Measurements from ENCODE around the gene TRAPPC2L. TPM values are rescaled to one million over a fixed set of nuclear protein-coding genes. Genes with fewer than 3 reads are reported as not detected.
A peak's percentile ranks its signal among the peaks of the same experiment; 100 is the strongest.

TRAPPC2L gene
- total and polyA plus RNA-seq, 3 experiments from 2014 or later, result 90.0 to 106 (median 104) TPM

DNA sequence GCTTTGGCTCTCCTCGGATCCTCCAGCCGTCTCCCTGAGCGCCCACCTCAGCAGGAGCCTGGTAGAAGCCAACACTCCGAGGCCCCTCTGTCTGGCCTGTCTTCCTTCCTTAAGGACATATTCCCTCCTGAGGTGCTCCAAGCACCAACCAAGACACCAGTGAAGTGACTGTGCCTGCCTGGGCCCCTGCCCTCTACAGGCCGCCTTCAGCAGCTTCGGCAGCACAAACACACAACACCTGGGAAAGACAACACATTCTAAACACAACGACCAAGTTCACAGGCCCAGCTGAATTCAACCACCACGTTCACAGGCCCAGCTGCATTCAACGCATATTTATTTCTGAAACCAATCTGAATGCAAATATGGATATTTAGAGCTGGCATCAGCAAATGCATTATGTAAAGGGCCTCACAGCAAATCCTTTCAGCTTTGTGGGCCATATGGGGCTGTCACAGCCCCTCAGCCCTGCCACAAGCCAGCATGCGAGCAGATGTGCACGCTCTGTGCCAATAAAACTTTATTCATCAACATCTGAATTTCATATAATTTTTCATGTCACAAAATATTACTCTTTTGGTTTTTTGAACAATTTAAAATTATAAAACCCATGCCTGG lies 12.4 kb upstream of the TRAPPC2L start:
- no peaks in the 10 kb centered on the region for H3K9me3 Mint-ChIP-seq
- H3K36me3 Mint-ChIP-seq, result peaks cover 0 to 43% (median 3%) of the 10 kb centered on the region in 3 donors
- H3K27me3 Mint-ChIP-seq, result no peaks in the 10 kb centered on the region
- H3K27ac Mint-ChIP-seq, result no peak overlapping the region
- H3K4me1 Mint-ChIP-seq, result peaks cover 0 to 7% (median 0%) of the 10 kb centered on the region in 3 donors
- ChIA-PET POLR2A (no interaction called here), CTCF (no interaction called here)
- Histone ChIP-seq H3K36me3 (ENCODE audit: insufficient read depth, low read length) (no peaks in the 10 kb centered on the region), H3K4me1 (ENCODE audit: insufficient read depth, low read length) (no peaks in the 10 kb centered on the region), H3K27ac (ENCODE audit: low read depth, low read length) (no peak overlapping the region), H3K27me3 (ENCODE audit: insufficient read depth, low read length, poor library complexity, severe bottlenecking) (no peaks in the 10 kb centered on the region), H3K4me3 (ENCODE audit: low read length) (no peak overlapping the region), H3K9me3 (ENCODE audit: low read length) (no peaks in the 10 kb centered on the region)
- no peak overlapping the region for H3K4me3 Mint-ChIP-seq
- DNase-seq, result no peak

DNA sequence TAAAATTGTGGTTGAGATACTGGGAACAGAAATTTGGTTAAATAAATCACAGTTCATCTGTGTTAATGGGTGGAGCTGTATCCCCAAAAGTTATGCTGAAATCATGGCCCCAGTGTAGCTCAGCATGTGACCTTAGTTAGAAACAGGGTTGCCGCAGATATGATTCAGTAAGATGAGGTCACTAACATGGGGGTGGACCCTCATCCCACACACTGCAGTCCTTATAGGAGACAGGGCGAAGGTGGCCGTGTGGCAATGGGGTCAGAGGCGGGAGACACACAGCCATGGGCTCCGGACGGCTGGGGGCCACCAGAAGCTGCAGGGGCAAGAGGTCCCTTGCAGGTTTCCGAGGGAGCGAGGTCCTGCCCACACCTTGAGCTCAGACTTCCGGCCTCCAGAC lies 10.8 kb upstream of the TRAPPC2L start:
- CTCF ChIA-PET, result no interaction called here
- Mint-ChIP-seq H3K4me1 (peaks cover 0 to 7% (median 0%) of the 10 kb centered on the region in 3 donors), H3K9me3 (no peaks in the 10 kb centered on the region), H3K27ac (no peak overlapping the region), H3K36me3 (peaks cover 0 to 41% (median 0%) of the 10 kb centered on the region in 3 donors), H3K27me3 (no peaks in the 10 kb centered on the region), H3K4me3 (no peak overlapping the region)
- Histone ChIP-seq H3K36me3 (ENCODE audit: insufficient read depth, low read length) (no peaks in the 10 kb centered on the region), H3K27ac (ENCODE audit: low read depth, low read length) (no peak overlapping the region), H3K27me3 (ENCODE audit: insufficient read depth, low read length, poor library complexity, severe bottlenecking) (no peaks in the 10 kb centered on the region), H3K9me3 (ENCODE audit: low read length) (no peaks in the 10 kb centered on the region), H3K4me3 (ENCODE audit: low read length) (no peak overlapping the region), H3K4me1 (ENCODE audit: insufficient read depth, low read length) (no peaks in the 10 kb centered on the region)
- POLR2A ChIA-PET, result interaction anchor here (0.7 to 0.9 kb wide), 2 partner anchors 33 to 84 kb away, joined by 3 to 9 read pairs; no protein-coding TSS in a partner anchor
- DNase-seq, result no peak

DNA sequence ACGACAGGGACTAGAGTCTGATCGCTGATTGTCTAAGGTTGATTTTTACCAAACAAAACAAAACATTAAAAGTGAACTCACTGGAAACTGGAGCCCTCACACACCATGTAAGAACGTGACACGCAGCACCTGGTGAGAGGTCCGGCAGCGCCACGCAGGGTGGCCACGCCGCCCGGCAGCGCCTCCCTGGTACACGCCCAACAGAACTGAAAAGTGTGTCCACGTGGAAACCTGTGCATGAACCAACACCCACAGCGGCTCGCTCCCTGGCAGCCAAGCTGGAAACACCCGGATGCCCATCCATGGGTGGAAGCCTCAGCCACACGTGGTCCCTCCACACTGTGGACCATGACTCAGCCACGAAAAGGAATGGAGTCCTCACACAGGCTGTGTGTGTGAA lies 9.3 kb upstream of the TRAPPC2L start:
- Mint-ChIP-seq H3K4me3 (no peak overlapping the region), H3K27me3 (no peaks in the 10 kb centered on the region), H3K4me1 (peaks cover 2 to 13% (median 6%) of the 10 kb centered on the region in 3 donors), H3K27ac (no peak overlapping the region), H3K36me3 (peaks cover 0 to 44% (median 0%) of the 10 kb centered on the region in 3 donors), H3K9me3 (no peaks in the 10 kb centered on the region)
- no peak for DNase-seq
- no peaks in the 10 kb centered on the region for H3K27me3 ChIP-seq (ENCODE audit: insufficient read depth, low read length, poor library complexity, severe bottlenecking)
- ChIA-PET POLR2A (no interaction called here), CTCF (no interaction called here)
- no peaks in the 10 kb centered on the region for H3K4me1 ChIP-seq (ENCODE audit: insufficient read depth, low read length)
- H3K4me3 ChIP-seq (ENCODE audit: low read length), result no peak overlapping the region
- no peaks in the 10 kb centered on the region for H3K36me3 ChIP-seq (ENCODE audit: insufficient read depth, low read length)
- H3K9me3 ChIP-seq (ENCODE audit: low read length), result no peaks in the 10 kb centered on the region
- no peak overlapping the region for H3K27ac ChIP-seq (ENCODE audit: low read depth, low read length)

DNA sequence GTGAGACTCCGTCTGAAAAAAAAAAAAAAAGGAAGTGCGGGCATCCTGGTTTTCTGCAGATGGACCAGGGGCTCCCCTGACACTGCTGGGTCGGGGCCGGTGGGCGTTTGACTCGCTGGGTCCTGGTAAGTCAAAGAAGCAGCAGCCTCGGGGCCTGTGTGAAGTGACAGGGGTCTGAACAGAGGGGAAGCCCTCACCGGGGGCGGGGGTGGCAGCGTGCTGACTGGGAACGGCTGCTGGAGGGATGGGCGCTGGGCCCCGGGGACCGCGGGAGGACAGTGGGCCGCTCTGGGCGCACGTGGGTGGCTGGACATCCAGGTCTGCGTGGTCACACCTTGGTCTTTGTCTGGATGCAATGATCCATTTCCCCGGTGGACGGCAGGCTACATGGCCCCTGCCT lies 8.4 kb upstream of the TRAPPC2L start:
- CTCF ChIA-PET, result interaction anchor here (1.1 to 1.4 kb wide), 2 partner anchors 8 to 771 kb away, joined by 3 read pairs; no protein-coding TSS in a partner anchor
- H3K4me1 Mint-ChIP-seq, result peaks cover 2 to 10% (median 6%) of the 10 kb centered on the region in 3 donors
- peaks cover 0 to 37% (median 0%) of the 10 kb centered on the region in 3 donors for H3K36me3 Mint-ChIP-seq
- no peaks in the 10 kb centered on the region for H3K9me3 Mint-ChIP-seq
- H3K27ac ChIP-seq (ENCODE audit: low read depth, low read length), result no peak overlapping the region
- H3K27me3 Mint-ChIP-seq, result no peaks in the 10 kb centered on the region
- no peaks in the 10 kb centered on the region for H3K27me3 ChIP-seq (ENCODE audit: insufficient read depth, low read length, poor library complexity, severe bottlenecking)
- no peaks in the 10 kb centered on the region for H3K36me3 ChIP-seq (ENCODE audit: insufficient read depth, low read length)
- H3K27ac Mint-ChIP-seq, result no peak overlapping the region
- POLR2A ChIA-PET, result no interaction called here
- no peak overlapping the region for H3K4me3 ChIP-seq (ENCODE audit: low read length)
- H3K4me3 Mint-ChIP-seq, result no peak overlapping the region
- H3K4me1 ChIP-seq (ENCODE audit: insufficient read depth, low read length), result no peaks in the 10 kb centered on the region
- no peak for DNase-seq
- H3K9me3 ChIP-seq (ENCODE audit: low read length), result no peaks in the 10 kb centered on the region

DNA sequence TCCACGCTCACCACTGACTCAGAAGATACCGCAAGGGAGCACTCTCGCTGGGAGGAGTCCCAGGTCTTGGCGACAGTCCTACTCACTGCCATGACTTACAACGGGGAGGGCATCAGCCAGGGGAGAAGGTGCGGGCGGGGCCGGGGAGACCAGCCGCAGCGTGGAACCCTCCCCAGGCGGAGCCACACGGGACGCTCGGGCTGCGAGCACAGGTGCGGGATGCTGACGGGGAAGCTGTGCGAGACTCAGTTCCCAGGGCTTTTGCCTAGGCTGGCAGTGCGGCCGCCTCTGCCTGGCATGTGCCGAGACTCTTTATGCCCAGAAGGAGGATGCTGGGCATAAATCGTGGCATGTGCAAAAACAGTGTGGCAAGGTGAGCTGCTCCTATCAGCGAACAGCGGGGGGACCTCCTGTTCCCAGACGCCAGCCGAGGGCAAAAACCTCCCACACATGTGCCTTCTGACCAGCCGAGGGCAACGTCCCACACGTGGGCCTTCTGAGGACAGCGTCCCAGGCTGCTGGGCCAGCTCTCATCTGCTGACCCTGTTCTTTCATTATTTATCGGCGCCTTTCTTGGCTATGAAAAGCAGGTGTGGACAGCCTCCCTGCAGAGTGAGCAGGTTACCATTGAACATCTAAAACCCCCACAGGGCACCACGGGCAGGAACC lies 6.3 kb upstream of the TRAPPC2L start:
- Mint-ChIP-seq H3K9me3 (no peaks in the 10 kb centered on the region), H3K27me3 (no peaks in the 10 kb centered on the region), H3K36me3 (peaks cover 0 to 34% (median 0%) of the 10 kb centered on the region in 3 donors), H3K27ac (peak overlapping the region in 1 of 8 donors; percentile 70), H3K4me1 (peaks cover 11 to 24% (median 19%) of the 10 kb centered on the region in 3 donors), H3K4me3 (no peak overlapping the region)
- no peak for DNase-seq
- no peak overlapping the region for H3K4me3 ChIP-seq (ENCODE audit: low read length)
- POLR2A ChIA-PET, result no interaction called here
- H3K36me3 ChIP-seq (ENCODE audit: insufficient read depth, low read length), result no peaks in the 10 kb centered on the region
- H3K27ac ChIP-seq (ENCODE audit: low read depth, low read length), result no peak overlapping the region
- peaks cover 11% of the 10 kb centered on the region for H3K4me1 ChIP-seq (ENCODE audit: insufficient read depth, low read length)
- CTCF ChIA-PET, result interaction anchor here (1.1 to 1.5 kb wide), 2 partner anchors 39 to 113 kb away, joined by 3 to 5 read pairs; partner anchors contain the start of gene APRT
- no peaks in the 10 kb centered on the region for H3K27me3 ChIP-seq (ENCODE audit: insufficient read depth, low read length, poor library complexity, severe bottlenecking)
- H3K9me3 ChIP-seq (ENCODE audit: low read length), result no peaks in the 10 kb centered on the region

DNA sequence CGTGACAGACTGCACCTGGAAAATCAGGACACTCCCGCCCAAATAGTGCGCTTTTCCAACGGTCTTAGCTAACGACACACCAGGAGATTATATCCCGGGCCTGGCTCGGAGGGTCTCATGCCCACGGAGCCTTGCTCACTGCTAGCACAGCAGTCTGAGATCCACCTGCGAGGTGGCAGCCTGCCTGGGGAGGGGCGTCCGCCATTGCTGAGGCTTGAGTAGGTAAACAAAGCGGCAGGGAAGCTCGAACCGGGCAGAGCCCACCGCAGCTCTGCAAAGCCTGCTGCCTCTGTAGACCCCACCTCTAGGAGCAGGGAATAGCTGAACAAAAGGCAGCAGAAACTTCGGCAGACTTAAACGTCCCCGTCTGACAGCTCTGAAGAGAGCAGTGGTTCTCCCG lies 5.3 kb upstream of the TRAPPC2L start:
- no peaks in the 10 kb centered on the region for H3K36me3 ChIP-seq (ENCODE audit: insufficient read depth, low read length)
- no peak overlapping the region for H3K4me3 ChIP-seq (ENCODE audit: low read length)
- peak overlapping the region in 2 of 8 donors; percentile 2 to 33 for H3K27ac Mint-ChIP-seq
- no peak for DNase-seq
- no peaks in the 10 kb centered on the region for H3K9me3 ChIP-seq (ENCODE audit: low read length)
- POLR2A ChIA-PET, result no interaction called here
- peaks cover 0 to 29% (median 0%) of the 10 kb centered on the region in 3 donors for H3K36me3 Mint-ChIP-seq
- no peak overlapping the region for H3K27ac ChIP-seq (ENCODE audit: low read depth, low read length)
- peaks cover 13 to 26% (median 23%) of the 10 kb centered on the region in 3 donors for H3K4me1 Mint-ChIP-seq
- no peaks in the 10 kb centered on the region for H3K27me3 ChIP-seq (ENCODE audit: insufficient read depth, low read length, poor library complexity, severe bottlenecking)
- H3K9me3 Mint-ChIP-seq, result no peaks in the 10 kb centered on the region
- CTCF ChIA-PET, result interaction anchor here (1.1 to 1.5 kb wide), 3 partner anchors 19 to 114 kb away, joined by 3 to 5 read pairs (median 3); partner anchors contain the start of gene APRT
- peaks cover 16% of the 10 kb centered on the region for H3K4me1 ChIP-seq (ENCODE audit: insufficient read depth, low read length)
- no peak overlapping the region for H3K4me3 Mint-ChIP-seq
- no peaks in the 10 kb centered on the region for H3K27me3 Mint-ChIP-seq

DNA sequence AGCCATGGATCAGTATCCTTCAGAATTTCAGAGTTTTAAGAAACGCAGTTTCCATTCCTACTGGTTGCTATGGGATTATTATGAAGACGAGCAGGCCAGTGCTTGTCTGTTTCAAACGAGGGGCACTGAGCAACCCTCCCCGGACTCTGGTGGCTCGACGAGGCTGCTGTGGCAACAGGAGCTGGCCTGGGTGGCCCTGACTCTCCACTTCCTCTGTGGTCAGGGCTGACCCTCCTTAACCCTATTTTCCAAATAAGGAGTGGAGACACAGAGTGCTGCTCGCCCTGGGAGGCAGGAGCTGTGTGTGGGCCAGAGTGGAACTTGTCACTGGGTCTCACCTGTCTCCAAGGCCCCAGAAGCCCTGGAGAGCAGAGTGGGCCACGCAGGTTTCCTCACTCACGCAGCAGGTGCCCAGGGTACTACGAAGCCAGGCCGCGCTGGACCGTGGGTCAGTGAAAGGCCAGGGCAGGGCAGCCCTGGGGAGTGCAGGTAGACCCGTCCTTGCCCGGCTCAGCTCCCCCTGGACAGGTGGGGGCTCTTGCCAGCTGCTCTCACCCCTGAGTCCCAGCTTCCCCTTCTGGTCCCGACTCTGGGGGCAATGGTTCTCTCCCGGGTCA lies 3.5 kb upstream of the TRAPPC2L start:
- Mint-ChIP-seq H3K4me1 (peaks cover 22 to 39% (median 33%) of the 10 kb centered on the region in 3 donors), H3K9me3 (no peaks in the 10 kb centered on the region), H3K27me3 (peaks cover 0 to 2% of the 10 kb centered on the region in 2 donors), H3K4me3 (peak overlapping the region in 1 of 7 donors; percentile 20), H3K36me3 (peaks cover 0 to 34% (median 1%) of the 10 kb centered on the region in 3 donors), H3K27ac (no peak overlapping the region)
- H3K4me1 ChIP-seq (ENCODE audit: insufficient read depth, low read length), result peaks cover 24% of the 10 kb centered on the region
- CTCF ChIA-PET, result interaction anchor here (1.0 to 1.6 kb wide), 2 partner anchors 38 to 116 kb away, joined by 4 read pairs; no protein-coding TSS in a partner anchor
- no peak overlapping the region for H3K4me3 ChIP-seq (ENCODE audit: low read length)
- H3K27me3 ChIP-seq (ENCODE audit: insufficient read depth, low read length, poor library complexity, severe bottlenecking), result no peaks in the 10 kb centered on the region
- H3K27ac ChIP-seq (ENCODE audit: low read depth, low read length), result no peak overlapping the region
- DNase-seq, result no peak
- POLR2A ChIA-PET, result no interaction called here
- no peaks in the 10 kb centered on the region for H3K9me3 ChIP-seq (ENCODE audit: low read length)
- no peaks in the 10 kb centered on the region for H3K36me3 ChIP-seq (ENCODE audit: insufficient read depth, low read length)

Measured in CD8-positive, alpha-beta memory T cell (primary cell).